GM21423 (cell line): ENCODE data around the gene LIMS1.
A peak's percentile ranks its signal among the peaks of the same experiment; 100 is the strongest.
"Not testable (repeated sequence)": the region's sequence is repeated elsewhere in the genome, so short reads cannot be mapped to it uniquely, and the experiment has no call there.

Experiments
- ATAC-seq: cut with Tn5 transposase; IDR thresholded peaks from one replicate; pipeline ENCODE4 v1.9.1; 2021; ENCODE audit warnings: mild to moderate bottlenecking, moderate library complexity; ENCODE audit not compliant: unreplicated experiment

The LIMS1 gene

DNA sequence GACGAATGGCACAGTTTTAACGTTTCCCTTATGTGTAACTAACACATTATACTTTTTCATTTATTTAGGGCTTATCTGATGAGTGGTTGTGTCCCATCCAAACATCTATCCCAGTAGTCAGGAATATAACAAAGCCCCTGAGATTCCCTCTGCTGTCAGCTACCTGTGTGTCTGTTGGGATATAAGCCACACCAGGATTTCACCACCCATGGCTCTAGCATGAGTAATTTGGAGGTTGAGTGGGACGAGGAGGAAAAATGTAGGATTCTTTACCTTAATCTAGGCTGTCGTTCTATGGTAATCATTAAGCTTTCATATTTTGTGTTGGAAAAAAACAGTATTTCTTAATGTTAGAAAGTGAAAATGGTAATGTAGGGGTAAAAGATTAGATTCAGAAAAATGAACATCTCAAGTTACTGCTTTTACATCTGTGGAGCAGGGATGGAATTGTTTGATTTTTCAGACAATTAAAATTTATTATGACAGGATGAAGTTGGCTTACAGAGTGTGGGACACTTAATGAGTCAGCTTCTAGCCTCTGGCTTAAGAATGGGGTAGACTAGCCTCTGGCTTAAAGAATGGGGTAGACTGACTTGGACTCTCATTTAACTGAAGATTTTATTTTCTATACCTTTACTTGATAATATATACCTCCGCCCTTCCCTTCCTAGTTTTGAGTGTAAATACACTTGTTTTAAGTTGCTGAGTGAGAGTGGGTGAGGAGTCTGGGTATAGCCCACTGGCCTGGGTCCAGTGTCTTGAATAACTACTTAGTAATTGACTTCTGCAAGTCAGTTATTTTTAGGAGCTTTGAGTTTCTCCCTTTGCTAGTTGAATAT lies 96.5 kb downstream of the LIMS1 start:
- no peak for ATAC-seq

DNA sequence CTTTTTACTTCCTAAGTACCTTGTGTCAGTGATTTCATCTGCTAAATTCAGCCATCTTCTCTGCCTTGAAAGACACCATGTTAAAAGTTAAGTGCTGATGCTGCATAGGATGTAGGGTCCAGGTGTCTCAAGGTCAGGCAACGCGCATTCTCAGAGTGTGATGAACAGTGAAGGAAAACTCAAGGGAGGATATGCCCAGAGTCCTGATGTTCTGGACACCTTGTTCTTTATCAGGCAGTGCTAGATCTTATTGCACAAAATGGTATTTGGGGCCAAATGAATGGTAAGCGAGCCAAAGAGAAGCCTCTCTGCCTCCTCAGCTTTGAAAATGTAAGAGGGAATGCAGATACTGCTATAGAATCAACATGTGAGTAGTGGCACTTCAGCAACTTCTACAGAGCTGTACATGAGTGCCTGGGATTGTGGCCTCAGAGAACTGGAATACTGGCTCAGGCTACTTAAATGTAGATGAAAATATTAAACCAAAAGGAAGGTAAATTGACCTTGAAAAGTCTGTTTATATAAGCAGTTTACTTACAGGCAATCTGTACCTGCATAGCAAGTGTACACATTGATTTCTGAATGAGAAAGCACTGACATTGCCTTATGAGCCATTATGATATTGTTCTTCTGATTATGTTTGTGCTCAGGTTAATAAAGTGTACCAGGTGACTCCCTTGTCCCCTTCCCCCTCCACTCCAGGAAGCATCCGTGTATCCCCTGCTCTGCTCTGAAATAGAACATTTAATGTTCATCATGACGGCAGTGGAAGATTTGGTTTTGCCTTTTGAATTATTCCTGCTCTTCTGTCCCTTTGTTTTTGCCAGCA lies 98.3 kb downstream of the LIMS1 start:
- no peak for ATAC-seq

DNA sequence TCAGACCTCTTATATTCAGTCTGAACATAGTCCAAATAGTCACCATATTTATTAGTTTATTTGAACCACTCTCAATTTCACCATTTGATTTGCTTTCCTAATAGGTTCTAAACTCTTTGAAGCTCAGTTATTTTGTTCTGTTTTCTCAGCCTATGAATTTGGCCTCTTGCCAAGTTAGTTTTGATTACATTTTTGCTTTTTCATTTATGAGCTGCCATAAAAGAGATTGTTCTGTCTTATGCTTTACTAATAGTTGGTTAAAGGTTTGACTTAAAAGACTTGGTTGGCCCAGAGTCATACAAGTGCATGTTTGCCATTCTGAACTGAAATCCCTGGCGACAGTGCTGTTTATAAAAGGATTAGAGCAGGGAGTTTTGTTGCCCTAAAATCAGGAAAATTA lies 99.1 kb downstream of the LIMS1 start:
- ATAC-seq, result no peak

DNA sequence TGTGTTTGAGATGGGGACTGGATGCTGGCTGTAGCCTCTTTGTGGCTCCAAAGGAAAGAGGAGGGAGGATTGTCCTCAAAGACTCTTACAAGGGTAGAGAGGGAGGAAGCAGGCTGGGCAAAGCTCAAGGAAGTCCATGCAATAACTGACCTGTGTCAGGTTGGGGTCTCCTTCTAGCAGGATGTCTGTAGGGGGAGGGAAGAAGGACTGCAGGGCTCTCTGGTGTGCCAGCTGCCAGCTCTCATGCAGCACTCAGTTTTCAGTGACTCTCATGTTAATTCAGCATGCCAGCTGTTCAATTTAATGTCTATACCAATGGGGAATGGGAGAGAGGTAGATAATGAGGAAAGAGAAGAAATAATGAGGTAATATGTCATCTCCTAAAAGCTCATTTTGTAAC lies 99.7 kb downstream of the LIMS1 start:
- ATAC-seq, result no peak

DNA sequence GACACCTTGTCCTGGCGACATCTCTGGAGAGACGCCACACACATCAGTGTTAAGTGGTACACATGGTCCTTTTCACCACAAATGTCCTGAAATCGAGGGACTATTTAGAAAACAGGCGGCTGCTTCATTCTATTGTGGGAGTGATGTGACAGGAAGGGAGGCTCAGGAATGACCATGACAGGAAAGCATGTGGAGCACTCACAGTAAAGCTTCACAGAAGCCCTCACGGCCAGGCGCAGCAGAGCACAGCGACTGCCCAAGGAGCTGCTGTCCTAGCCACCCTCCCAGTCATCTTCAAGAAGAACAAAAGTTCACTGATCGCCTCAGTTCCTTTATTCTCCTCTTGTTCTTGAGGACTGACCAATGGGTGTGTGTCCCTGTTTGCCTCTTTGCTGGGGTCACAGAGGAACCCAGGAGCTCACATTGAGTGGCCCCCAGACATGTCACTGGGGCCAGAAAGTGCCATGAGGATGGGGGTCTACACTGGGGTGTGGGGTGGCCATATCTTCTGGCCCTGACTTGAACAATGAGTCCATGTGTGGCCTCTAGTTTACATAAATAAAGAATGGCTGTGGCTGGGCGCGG lies 100.4 kb downstream of the LIMS1 start:
- ATAC-seq, result no peak

DNA sequence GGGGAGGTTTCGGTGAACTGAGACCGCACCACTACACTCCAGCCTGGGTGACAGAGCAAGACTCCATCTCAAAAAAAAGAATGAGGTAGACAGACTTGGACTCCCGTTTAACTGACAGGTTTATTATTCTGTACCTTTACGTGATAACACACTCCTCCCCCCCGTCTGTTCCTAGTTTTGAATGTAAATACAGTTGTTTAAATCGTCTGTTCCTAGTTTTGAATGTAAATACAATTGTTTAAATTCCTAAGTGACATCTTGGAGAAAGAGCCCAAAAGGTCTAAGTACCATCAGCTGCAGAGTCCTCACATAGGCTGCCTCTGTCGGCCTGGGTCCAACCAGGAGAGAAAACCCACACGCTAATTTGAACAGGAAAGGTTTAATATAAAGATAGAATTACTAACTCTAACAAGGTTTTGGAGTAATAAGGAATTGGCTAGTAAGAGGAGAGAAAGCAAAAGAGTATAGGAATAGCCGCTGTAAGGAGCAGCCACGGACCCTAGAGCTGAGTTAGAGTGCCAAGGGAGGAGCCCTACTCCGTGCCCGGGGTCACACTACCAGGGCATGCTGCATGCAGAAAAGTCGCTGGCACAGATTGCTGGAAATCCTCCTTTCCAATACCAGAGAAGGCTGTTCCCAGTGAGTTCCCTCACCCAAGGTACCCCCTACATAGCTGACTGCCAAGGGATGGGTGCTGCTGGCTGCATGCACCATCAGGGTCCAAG lies 101.5 kb downstream of the LIMS1 start:
- ATAC-seq, result no peak

DNA sequence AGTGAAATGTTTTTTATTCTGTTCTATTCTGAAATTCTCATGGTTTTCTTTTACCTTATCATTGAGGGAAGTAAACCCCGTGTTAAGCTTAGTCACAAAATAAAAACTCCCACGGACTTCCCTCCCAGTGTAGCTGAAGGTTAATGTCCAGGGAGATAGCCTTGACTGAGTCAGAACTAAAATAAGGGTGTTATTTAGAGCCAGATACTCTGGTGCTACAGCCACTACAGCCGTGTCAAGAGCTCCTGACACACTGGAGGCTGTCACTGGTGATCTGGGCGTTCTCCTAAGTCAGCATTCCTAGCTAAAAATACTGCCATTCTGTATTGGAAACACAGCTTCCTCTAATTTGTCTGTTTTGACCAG lies 103.0 kb downstream of the LIMS1 start:
- peak; percentile 45 for ATAC-seq

DNA sequence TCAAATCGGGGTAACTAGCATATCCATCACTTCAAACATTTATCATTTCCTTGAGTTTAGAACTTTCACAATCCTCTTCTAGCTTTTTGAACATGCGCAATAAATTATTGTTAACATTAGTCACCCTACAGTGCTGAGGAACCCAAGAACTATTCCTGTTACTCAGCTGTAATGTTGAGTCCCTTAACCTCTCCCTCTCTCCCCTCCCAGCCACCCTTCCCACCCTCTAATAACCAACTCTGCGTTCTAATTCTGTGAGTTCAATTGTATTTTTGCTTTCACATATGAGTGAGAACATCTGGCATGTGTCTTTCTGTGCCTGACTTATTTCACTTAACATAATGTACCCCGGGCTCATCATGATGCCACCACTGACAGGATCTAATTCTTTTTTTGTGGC lies 106.5 kb downstream of the LIMS1 start:
- ATAC-seq, result no peak

DNA sequence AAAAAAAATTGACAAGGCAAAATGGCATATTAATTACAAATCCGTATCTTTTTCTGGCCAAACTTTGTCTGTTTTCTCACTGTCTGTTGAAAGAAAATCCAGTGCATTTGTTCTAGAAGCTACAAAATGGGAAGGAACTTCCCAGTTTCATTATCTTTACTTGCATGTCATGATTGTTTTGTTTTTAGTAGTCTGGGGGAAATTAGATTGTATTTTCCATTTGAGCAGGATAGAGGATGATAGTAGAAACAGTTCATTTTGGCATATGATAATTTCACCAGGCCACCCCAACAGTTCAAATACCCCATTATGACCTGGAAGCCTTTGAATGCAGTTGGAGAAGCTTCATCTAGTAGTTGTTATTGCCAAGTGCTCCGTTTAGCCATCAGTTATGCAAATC lies 107.5 kb downstream of the LIMS1 start:
- ATAC-seq, result no peak

DNA sequence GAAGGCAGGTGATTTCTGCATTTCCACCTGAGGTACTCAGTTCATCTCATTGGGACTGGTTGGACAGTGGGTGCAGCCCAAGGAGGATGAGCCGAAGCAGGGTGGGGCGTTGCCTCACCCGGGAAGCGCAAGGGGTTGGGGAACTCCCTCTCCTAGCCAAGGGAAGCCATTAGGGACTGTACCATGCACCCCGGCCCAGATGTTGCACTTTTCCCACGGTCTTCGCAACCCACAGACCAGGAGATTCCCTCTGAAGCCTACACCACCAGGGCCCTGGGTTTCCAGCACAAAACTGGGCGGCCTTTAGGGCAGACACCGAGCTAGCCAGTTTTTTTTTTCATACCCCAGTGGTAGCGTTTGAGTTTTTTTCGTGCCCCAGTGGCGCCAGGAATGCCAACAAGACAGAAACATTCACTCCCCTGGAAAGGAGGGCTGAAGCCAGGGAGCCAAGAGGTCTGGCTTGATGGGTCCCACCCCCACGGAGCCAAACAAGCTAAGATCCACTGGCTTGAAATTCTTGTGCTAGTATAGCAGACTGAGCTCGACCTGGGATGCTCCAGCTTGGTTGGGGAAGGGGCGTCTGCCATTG lies 109.1 kb downstream of the LIMS1 start:
- no peak for ATAC-seq

DNA sequence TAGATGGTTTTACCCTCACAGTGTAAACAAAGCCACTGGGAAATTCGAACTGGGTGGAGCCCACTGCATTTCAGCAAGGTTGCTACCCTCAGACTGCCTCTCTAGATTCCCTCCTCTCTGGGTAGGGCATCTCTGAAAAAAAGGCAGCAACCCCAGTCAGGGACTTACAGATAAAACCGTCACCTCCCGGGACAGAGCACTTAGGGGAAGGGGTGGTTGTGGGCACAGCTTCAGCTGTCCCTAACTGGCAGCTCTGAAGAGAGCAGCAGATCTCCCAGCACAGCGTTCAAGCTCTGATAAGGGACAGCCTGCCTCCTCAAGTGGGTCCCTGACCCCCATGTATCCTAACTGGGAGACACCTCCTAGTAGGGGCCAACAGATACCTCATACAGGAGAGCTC lies 109.6 kb downstream of the LIMS1 start:
- ATAC-seq, result not testable (repeated sequence)

DNA sequence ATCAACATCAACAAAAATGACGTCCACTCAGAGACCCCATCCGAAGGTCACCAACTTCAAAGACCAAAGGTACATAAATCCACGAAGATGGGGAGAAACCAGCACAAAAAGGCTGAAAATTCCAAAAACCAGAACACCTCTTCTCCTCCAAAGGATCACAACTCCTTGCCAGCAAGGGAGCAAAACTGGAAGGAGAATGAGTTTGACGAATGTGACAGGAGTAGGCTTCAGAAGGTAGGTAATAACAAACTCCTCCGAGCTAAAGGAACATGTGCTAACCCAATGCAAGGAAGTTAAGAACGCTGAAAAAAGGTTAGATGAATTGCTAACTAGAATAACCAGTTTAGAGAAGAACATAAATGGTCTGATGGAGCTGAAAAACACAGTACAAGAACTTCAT lies 110.2 kb downstream of the LIMS1 start:
- not testable (repeated sequence) for ATAC-seq

DNA sequence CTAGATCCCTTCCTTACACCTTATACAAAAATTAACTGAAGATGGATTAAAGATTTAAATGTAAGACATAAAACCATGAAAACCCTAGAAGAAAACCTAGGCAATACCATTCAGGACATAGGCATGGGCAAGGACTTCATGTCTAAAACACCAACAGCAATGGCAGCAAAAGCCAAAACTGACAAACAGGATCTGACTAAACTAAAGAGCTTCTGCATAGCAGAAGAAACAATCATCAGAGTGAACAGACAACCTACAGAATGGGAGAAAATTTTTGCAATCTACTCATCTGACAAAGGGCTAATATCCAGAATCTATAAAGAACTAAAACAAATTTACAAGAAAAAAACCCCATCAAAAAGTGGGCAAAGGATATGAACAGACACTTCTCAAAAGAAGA lies 114.5 kb downstream of the LIMS1 start:
- ATAC-seq, result not testable (repeated sequence)

DNA sequence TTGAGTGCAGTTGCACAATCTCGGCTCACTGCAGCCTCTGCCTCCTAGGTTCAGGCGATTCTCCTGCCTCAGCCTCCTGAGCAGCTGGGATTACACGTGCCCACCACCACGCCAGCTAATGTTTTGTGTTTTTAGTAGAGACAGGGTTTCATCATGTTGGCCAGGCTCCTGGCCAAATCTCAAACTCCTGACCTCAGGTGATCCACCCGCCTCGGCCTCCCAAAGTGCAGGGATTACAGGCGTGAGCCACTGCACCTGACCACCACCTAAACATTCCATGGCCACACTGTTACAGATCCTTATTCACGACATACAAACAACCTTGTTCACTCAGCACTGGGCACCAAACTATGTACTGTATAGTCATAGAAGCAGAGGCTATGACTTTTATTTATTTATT lies 116.2 kb downstream of the LIMS1 start:
- ATAC-seq, result not testable (repeated sequence)

DNA sequence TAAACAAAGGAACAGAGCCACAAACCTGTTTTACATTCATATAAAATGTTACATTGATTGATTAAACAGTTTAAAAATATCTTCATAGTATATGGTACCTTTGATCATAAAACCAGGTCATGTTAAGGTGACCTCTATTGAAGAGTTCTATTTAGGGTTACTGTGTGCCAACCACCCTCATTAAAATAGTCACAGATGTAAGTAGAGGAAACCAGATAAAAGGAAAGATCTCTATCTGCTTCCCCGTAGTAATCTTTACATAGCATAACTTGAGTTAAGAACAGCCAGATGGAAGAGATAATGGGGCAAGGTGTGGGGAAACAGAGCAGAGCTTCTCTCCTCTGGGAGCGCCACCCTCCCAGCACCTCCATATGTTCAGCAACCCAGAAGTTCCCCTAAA lies 117.2 kb downstream of the LIMS1 start:
- not testable (repeated sequence) for ATAC-seq

DNA sequence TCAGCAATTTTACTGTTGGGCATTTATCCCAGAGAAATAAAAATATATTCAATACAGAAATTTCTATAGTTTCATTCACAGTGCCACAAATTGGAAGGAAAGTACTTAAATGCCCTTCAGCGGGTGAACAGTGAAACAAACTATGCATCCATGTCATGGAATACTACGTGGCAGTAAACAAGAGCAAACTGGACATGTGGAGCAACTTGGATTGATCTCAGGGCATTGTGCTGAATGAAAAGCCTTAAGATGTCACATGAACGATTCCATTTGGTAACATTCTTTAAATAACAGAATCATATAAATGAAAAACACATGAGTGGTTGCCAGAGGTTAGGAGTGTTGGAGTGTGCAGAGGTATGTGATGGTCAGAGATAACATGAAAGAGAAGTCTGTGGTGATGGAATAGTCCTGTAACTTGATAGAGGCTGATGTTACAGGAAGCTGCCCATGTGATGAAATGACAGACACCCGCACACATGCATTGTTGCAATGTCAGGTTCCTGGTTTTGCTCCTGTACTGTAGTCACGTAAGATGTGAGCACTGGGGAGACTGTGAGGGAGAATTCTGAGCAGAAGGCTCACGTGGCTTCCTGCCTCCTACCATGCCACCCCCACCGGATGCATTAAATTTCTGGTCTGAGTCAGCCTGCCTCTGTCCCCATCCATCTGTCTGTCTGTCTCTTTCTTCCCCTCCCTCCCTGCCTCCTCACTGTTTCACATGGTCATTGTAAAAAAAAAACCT lies 118.1 kb downstream of the LIMS1 start:
- ATAC-seq, result peak; percentile 96

DNA sequence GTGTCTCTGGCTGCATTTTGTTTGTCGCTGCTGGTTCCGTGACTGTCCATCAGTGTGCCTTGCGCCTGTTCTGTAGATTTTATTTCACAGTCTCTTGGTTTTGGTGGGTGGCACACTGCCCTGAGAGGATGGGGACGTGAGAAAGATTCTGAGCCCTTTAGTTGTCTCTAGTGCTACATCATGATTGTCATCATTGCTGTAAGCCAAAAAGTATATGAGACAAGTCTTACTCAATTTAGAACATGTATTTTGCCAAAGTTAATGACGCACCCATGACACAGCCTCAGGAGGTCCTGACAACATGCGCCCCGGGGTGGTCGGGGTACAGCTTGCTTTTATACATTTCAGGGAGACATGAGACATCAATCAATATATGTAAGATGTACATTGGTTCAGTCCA lies 119.2 kb downstream of the LIMS1 start:
- ATAC-seq, result not testable (repeated sequence)

DNA sequence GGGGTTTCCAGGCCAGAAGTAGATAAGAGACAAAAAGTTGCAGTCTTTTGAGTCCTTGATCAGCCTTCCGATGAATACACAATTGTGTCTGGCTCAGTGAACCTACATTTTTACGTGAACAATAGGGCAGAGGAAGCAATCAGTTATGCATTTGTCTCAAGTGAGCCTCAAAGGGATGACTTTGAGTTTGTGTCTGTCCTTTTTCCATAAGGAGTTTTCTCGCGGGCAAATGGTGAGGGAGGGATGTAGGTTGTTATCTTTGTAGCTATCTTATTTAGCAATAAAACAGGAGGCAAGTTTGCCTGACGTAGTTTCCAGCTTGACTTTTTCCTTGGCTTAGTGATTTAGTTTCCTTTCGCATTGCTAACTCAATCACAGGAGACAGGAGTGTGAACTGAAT lies 119.6 kb downstream of the LIMS1 start:
- not testable (repeated sequence) for ATAC-seq

DNA sequence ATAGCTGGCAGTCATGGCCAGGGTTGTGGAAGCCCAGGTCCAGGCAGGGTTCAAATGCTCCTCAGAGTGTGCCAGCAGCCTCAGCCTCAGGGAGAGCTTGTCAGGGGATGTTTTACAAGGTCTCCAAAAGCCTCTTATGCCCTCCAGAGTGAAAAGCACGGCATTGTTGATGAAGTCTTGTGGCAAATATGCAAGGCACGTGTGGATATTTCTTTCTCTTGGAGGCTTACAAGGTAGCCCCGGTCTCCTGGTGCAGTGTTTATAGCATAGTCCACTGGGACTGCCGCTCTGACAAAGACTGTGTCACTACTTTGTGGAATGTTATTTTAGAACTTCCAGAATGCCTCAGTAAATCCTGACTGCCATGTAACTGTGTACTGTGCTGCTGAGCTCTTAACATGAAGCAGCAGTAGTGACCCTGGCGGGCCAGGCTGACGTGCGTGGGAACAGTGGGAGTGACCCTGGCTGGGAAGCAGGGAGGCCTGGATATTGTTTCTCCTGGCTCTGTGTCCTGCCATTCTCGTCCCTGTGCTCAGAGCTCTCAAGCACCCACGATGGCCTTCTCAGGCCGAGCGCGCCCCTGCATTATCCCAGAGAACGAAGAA lies 120.4 kb downstream of the LIMS1 start:
- ATAC-seq, result not testable (repeated sequence)

DNA sequence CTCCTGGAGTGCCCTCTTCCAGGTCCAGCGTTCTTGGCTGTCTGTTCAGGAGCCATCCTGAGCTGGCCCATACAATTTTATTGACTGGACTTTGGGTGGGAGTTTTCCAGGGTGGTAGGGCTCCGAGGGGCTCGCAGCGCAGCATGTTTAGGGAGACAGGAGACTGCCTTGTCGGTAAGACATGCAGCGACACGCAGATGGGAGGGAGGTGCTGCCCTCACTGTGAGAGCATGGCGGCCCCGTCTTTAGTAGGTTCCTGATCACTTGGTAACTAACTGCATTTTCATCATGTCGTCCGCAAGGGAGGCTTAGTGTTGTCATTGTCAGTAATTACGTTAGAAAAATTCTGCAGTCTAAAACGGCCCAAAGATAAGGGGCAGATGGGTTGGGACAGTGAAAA lies 121.0 kb downstream of the LIMS1 start:
- not testable (repeated sequence) for ATAC-seq
